ENCODE data around the gene SHD. TPM values are rescaled to one million over a fixed set of nuclear protein-coding genes. Genes with fewer than 3 reads are reported as not detected.

SHD gene
- total RNA-seq, 4 donors from 2014 or later = not detected

DNA sequence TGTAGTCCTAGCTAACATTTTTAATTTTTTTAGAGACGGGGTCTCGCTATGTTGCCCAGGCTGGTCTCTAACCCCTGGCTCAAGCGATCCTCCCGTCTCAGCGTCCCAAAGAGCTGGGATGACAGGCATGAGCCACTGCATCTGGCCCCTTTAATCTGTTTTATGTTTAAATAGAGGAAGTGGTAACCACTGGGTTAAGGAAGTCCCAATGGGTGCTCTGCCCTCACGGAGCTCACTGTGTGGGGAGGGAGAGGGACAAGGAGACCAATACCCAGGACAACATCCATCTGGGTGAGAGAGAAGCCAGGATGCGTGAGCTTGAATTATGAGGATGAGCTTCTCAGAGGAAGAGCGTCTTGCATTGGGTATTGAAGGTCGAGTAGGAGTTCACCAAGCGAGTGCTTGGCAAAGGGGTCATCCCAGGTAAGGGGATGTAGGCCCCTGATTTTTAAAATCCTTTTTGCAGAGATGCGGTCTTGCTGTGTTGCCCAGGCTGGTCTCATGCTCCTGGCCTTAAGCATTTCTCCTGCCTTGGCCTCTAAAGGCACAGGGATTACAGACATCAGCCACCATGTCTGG lies 18.4 kb upstream of the SHD start:
- 80 to 86% methylated on average over 2 to 3 of the region's 11 CpGs for WGBS, 2 donors (ENCODE audit: low coverage in 1 of 2)
- Histone ChIP-seq H3K27ac (no peak overlapping the region), H3K36me3 (peaks cover 0 to 100% of the 10 kb centered on the region in 2 donors), H3K27me3 (no peaks in the 10 kb centered on the region), H3K4me3 (no peak overlapping the region), H3K9me3 (peaks cover 0 to 6% (median 0%) of the 10 kb centered on the region in 3 donors), H3K4me1 (no peaks in the 10 kb centered on the region)
- TF ChIP-seq EP300 (IDR thresholded peaks at IDR 0.05) = no peak
- no peak for ATAC-seq

DNA sequence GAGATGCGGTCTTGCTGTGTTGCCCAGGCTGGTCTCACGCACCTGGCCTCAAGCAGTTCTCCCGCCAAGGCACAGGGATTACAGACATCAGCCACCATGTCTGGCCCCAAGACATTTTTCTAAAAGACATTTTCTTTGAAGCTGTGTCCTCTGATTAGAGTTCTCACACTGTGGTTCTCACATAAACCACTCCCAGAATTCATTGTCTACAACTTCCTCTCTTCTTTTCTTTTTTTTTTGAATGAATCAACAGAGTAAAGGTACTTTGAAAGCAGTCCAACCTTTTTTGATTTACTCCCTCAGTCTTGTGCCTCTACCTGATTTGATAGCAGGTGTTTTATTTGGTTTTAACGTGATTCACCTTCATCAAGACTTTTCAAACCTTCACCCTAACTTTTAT lies 14.3 kb upstream of the SHD start:
- ATAC-seq = no peak
- Histone ChIP-seq H3K27ac (no peak overlapping the region), H3K4me3 (no peak overlapping the region), H3K9me3 (no peaks in the 10 kb centered on the region), H3K27me3 (no peaks in the 10 kb centered on the region), H3K4me1 (no peaks in the 10 kb centered on the region), H3K36me3 (peaks cover 0 to 97% of the 10 kb centered on the region in 2 donors)
- 74 to 78% methylated on average over 3 to 4 of the region's 4 CpGs for WGBS, 2 donors (ENCODE audit: low coverage in 1 of 2)
- TF ChIP-seq POLR2A (IDR thresholded peaks at IDR 0.05) = no peak
- TF ChIP-seq POLR2AphosphoS5 (IDR thresholded peaks at IDR 0.05) = no peak
- TF ChIP-seq EP300 (IDR thresholded peaks at IDR 0.05) = no peak
- TF ChIP-seq, protein P1, sequence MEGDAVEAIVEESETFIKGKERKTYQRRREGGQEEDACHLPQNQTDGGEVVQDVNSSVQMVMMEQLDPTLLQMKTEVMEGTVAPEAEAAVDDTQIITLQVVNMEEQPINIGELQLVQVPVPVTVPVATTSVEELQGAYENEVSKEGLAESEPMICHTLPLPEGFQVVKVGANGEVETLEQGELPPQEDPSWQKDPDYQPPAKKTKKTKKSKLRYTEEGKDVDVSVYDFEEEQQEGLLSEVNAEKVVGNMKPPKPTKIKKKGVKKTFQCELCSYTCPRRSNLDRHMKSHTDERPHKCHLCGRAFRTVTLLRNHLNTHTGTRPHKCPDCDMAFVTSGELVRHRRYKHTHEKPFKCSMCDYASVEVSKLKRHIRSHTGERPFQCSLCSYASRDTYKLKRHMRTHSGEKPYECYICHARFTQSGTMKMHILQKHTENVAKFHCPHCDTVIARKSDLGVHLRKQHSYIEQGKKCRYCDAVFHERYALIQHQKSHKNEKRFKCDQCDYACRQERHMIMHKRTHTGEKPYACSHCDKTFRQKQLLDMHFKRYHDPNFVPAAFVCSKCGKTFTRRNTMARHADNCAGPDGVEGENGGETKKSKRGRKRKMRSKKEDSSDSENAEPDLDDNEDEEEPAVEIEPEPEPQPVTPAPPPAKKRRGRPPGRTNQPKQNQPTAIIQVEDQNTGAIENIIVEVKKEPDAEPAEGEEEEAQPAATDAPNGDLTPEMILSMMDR (IDR thresholded peaks at IDR 0.05) = no peak

DNA sequence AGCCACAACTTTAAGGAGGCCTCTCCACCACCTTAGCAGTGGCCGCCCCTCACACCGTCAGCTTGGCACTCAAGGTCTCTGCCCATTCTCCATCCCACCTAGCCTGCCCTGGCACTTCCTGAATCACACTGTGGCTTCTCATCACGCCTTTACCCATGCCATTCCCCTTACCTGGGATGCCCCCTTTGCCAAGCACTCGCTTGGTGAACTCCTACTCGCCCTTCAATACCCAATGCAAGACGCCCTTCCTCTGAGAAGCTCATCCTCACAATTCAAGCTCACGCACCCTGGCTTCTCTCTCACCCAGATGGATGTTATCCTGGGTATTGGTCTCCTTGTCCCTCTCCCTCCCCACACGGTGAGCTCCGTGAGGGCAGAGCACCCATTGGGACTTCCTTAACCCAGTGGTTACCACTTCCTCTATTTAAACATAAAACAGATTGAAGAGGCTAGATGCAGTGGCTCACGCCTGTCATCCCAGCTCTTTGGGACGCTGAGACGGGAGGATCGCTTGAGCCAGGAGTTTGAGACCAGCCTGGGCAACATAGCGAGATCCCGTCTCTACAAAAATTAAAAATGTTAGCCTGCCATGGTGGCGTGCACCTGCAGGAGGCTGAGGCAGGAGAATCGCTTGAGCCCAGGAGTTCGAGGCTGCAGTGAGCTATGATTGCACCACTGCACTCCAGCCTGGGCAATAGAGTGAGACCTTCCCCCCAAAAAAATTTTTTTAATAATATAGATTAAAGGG lies 12.6 kb upstream of the SHD start:
- Histone ChIP-seq H3K4me3 (no peak overlapping the region), H3K9me3 (no peaks in the 10 kb centered on the region), H3K4me1 (peaks cover 0 to 8% (median 0%) of the 10 kb centered on the region in 3 donors), H3K36me3 (peaks cover 0 to 97% of the 10 kb centered on the region in 2 donors), H3K27me3 (no peaks in the 10 kb centered on the region), H3K27ac (no peak overlapping the region)
- WGBS, 2 donors (ENCODE audit: low coverage in 1 of 2) = 72 to 76% methylated on average over 6 to 12 of the region's 18 CpGs
- no peak for ATAC-seq
- TF ChIP-seq POLR2A (IDR thresholded peaks at IDR 0.05) (no peak), EP300 (IDR thresholded peaks at IDR 0.05) (no peak), POLR2AphosphoS5 (IDR thresholded peaks at IDR 0.05) (no peak)
- TF ChIP-seq, protein P1 (IDR thresholded peaks at IDR 0.05) = no peak

DNA sequence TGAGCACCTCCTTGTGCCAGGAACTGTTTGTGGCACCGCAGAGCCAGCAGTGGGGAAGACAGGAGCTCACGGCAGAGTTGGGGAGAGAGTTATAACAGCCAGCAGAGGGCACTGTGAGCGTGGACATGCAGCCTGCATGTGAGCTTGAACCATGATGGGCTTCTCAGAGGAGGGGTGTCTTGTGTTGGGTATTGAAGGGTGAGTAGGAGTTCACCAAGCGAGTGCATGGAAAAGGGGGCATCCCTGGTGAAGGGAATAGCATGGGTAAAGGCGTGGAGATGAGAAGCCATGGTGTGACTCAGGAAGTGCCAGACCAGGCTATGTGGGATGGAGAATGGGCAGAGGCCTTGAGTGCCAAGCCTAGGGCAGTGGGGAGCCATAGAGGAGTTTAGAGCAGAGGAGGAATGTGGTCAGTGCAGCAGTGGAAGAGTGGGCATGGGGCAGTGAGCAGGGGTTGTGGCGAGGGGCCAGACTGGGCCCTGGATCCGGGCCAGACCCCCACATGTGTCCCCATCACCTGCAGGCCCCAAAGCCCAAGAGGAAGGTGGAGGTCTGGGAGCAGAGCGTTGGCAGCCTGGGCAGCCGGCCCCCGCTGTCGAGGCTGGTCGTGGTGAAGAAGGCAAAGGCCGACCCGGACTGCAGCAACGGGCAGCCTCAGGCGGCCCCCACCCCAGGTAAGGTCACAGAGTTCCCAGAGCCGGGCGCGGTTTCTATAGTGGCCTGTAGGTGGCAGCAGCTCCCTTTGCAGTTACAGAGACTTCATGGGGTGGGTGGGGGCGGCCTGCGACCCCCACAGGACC lies 11.8 kb upstream of the SHD start:
- Histone ChIP-seq H3K9me3 (peaks cover 0 to 4% (median 0%) of the 10 kb centered on the region in 3 donors), H3K4me1 (peaks cover 0 to 9% (median 0%) of the 10 kb centered on the region in 3 donors), H3K36me3 (peaks cover 0 to 97% of the 10 kb centered on the region in 2 donors), H3K4me3 (no peak overlapping the region), H3K27me3 (no peaks in the 10 kb centered on the region), H3K27ac (no peak overlapping the region)
- no peak for ATAC-seq
- 30 to 36% methylated on average over 8 to 17 of the region's 21 CpGs for WGBS, 2 donors (ENCODE audit: low coverage in 1 of 2)
- TF ChIP-seq, protein P1 (IDR thresholded peaks at IDR 0.05) = peak in 3 of 4 experiments; percentile 68 to 89 (median 71)
- no peak for TF ChIP-seq EP300 (IDR thresholded peaks at IDR 0.05)
